GM21576 (cell line): ENCODE measurements around the gene KIZ.

Source experiments
- ATAC-seq: cut with Tn5 transposase; IDR thresholded peaks from one replicate; pipeline ENCODE4 v1.9.1; 2021; ENCODE audit warnings: mild to moderate bottlenecking, moderate library complexity; ENCODE audit not compliant: unreplicated experiment

KIZ gene, protein sequence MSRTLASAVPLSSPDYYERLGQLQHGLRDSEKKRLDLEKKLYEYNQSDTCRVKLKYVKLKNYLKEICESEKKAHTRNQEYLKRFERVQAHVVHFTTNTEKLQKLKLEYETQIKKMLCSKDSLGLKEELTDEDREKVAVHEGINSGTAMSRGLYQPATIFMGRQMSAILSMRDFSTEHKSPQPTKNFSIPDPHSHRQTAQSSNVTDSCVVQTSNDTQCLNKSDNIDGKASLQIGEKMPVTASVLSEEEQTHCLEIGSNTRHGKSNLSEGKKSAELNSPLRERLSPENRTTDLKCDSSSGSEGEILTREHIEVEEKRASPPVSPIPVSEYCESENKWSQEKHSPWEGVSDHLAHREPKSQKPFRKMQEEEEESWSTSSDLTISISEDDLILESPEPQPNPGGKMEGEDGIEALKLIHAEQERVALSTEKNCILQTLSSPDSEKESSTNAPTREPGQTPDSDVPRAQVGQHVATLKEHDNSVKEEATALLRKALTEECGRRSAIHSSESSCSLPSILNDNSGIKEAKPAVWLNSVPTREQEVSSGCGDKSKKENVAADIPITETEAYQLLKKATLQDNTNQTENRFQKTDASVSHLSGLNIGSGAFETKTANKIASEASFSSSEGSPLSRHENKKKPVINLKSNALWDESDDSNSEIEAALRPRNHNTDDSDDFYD

GRCh38 chr20:21125849-21126580 lies at the start of gene KIZ:
KIZ (plus strand) TSS chr20:21126082; CDS start chr20:21126116, 34 bp downstream.
- peak; percentile 97 for ATAC-seq

GRCh38 chr20:21077809-21078345 lies 48.0 kb upstream of the KIZ start:
- no peak for ATAC-seq

DNA sequence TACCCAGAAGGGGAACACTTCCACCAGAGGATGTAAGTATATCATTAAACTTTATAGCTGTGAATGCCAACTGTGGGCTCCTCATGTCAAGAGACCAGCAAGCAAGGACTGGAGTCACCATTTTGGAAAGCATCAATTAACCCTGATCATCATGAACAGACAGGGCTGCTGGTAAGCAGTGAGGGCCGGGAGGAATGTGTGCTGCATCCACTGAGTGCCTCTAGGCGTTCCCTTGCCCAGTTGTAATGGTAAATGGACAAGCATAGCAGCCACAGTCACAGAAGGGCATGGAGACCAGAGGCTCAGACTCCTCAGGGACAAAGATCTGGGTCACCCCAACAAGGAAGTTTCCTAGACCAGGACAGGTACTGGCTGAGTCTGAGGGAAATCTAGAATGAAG lies 43.3 kb upstream of the KIZ start:
- ATAC-seq = no peak

DNA sequence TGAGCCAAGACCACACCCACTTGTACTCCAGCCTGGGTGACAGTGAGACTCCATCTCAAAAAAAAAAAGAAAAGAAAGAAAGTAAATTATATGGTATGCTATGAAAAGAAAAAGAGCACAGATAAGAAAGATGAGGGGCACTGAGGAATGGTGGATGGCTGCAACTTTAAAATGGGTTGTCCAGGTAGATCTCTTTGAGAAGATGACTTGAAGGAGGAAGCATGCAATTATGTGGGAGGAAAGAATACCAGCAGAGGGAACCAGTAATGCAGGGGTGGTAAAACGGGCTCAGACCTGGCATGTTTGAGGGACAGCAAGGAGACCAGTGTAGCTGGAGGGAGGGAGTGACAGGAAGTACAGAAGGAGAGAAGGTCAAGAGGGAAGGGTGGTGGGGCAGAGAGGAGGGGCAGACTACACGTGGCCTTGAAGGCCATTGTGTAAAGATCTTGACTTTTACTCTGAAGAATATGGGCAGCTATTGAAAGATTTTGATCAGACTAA lies 42.0 kb upstream of the KIZ start:
- ATAC-seq = no peak

DNA sequence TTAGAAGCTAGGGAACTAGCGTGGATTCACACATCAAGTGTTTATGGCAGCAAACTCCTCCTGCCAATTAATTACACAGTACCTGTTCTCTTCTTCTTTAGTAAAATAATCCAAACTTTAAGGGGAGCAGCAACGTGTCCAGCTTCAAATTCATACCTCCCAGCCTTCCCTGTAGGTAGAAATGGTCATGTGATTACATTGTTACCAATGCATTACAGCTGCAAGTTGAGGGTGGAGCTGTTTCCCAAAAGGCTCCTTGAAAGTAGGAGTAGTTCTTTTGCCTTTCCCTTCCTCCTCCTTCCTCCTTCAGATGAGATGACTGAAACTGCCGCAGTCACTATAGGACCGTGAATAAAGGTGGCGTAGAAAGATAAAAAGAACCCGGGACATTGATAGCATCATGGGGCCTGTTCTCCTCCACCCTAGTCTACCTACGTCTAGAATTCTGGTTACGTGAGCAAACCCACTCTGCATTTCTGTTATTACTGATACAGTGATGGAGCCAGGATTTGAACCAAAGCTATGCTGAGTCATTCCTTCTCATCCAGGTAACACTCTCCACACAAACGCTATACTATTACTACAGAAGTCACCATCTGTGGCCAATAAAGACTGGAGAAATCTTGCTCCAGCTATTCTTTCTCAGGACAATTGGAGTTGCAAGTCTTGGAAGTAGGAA lies 37.9 kb upstream of the KIZ start:
- ATAC-seq = no peak

GRCh38 chr20:21089391-21089790 lies 36.5 kb upstream of the KIZ start:
- no peak for ATAC-seq

DNA sequence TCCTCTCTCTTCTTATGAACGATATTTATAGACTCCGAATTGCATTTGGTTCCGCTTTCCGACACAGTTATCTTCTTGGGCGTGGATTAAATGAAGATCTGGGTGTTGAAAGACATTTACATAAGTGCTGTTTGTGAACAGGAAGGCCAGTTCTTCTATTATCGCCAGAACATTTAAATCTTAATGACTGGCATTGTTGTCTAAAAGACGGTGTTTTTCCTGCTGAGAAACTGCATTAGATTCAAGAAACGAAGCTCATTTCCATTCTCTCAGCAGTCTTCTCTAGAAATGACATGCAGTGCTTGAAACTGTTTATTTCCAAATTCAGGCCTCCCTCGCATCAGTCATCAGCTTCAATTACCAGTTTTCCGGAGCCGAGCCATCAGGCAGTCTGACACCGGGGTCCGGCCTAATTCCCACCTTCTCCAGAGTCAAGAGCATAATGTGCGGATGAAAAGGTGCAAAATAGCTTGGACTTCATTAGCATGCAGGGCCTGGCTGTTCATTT lies 35.7 kb upstream of the KIZ start:
- ATAC-seq = no peak

- no peak for ATAC-seq
These were observed 35.2 kb upstream of the KIZ start for GRCh38 chr20:21090721-21091120.

- ATAC-seq = no peak
These were observed 33.1 kb upstream of the KIZ start for GRCh38 chr20:21092806-21093205.

- no peak for ATAC-seq
These were observed 29.4 kb upstream of the KIZ start for GRCh38 chr20:21096321-21097043.

GRCh38 chr20:21099751-21100577 lies 25.9 kb upstream of the KIZ start:
- peak; percentile 48 for ATAC-seq

- ATAC-seq = no peak
These were observed 25.1 kb upstream of the KIZ start for GRCh38 chr20:21100578-21101452.

GRCh38 chr20:21101453-21101931 lies 24.4 kb upstream of the KIZ start:
- ATAC-seq = no peak

GRCh38 chr20:21101932-21102575 lies 23.8 kb upstream of the KIZ start:
- no peak for ATAC-seq

GRCh38 chr20:21102603-21103311 lies 23.1 kb upstream of the KIZ start:
- ATAC-seq = no peak

DNA sequence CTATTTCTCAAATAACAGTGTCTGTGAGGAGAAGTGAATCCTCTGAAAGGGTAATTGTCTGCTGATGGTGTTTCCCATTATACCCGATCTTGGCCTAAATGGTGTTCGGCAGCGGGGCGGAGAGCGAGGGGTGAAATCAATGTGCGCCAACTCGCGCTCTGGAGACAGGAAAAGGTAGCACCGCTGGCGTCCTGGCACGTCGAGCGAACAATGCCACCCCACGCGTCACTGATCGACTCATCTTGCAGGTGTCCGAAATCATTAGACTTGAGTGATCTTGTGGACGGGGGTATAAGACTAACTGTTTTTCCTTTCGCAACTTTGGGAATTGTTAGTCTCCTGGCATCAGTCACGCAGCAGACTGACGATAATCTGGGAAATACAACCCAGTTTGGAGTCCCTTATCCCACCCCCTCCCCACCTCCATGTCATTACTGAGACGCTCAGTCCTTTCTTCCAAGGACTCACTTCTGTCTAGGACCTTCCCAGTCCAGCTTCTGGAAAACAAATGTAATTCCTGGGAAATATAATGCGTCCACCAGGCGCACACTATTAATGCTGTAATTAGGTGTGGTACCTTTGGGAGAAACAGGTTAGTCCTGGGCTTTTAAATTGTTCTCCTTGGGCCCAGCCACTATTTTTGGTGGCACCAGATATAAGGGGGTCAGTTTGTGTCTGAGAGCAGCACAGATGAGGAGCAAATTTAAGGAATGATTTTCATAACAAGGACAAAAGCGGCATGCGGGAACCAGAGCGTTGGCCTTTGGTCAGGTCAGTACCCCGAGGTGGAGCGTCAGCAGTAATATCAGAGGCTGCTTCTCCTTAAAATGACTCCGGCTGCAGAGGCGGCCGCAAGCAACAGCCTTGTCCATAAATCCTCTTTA lies 22.1 kb upstream of the KIZ start:
- no peak for ATAC-seq
